SHP77 treated with DMSO at 0.1 percent for 48 hours (cell line): ENCODE measurements around the gene INTS11.
"Not testable (repeated sequence)": the region's sequence is repeated elsewhere in the genome, so short reads cannot be mapped to it uniquely, and the experiment has no call there.

ENCODE experiments used
- DNase-seq: peaks from one replicate; lab custom pipeline; 2025; lab: John Stamatoyannopoulos, UW

The INTS11 gene

DNA sequence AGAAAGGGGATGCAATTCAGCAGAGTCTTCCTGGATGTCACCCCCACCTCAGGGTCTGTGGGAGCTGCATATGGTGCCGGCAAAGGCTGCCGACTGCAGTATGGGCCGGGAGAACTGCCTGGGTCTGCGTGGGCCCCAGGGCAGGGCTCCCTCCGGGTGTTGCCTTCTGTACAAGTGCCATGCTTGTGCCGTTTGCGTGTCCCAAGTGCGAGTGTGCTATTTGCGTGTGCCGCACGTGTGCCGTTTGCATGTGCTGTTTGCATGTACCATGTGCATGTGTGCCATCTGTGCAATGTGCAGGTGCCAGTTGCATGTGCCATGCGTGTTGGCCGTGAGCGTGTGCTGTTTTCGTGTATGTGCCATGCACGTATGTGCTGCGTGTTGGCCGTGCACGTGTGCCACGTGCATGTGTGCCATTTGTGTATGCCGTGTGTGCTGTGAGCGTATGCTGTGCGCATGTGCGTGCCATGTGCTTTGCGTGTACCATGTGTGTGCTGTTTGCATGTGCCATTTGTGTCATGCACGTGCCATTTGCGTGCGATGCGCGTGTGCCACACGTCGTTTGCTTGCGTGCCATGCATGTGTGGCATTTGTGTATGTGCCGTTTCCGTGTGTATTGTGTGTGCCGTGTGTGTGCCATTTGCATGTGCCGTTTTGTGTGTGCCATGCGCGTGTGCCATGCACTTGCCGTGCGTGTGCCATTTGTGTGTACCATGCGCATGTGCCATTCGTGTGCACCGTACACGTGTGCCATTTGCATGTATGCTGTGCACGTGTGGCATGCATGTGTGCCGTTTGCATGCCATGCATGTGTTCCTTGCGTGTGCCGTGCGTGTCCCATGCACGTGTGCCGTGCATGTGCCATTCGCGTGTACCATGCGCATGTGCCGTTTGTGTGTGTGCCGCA, 5.1 kb upstream of the INTS11 start:
- DNase-seq: no peak

DNA sequence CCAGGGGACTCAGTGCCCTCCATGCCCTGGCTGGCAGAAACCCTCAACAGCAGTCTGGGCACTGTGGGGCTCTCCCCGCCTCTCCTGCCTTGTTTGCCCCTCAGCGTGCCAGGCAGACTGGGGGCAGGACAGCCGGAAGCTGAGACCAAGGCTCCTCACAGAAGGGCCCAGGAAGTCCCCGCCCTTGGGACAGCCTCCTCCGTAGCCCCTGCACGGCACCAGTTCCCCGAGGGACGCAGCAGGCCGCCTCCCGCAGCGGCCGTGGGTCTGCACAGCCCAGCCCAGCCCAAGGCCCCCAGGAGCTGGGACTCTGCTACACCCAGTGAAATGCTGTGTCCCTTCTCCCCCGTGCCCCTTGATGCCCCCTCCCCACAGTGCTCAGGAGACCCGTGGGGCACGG, 3.8 kb upstream of the INTS11 start:
- no peak for DNase-seq

DNA sequence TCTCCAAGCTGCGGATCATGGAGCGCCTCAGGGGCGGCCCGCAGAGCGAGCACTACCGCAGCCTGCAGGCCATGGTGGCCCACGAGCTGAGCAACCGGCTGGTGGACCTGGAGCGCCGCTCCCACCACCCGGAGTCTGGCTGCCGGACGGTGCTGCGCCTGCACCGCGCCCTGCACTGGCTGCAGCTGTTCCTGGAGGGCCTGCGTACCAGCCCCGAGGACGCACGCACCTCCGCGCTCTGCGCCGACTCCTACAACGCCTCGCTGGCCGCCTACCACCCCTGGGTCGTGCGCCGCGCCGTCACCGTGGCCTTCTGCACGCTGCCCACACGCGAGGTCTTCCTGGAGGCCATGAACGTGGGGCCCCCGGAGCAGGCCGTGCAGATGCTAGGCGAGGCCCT, 2.8 kb upstream of the INTS11 start:
- DNase-seq: no peak

DNA sequence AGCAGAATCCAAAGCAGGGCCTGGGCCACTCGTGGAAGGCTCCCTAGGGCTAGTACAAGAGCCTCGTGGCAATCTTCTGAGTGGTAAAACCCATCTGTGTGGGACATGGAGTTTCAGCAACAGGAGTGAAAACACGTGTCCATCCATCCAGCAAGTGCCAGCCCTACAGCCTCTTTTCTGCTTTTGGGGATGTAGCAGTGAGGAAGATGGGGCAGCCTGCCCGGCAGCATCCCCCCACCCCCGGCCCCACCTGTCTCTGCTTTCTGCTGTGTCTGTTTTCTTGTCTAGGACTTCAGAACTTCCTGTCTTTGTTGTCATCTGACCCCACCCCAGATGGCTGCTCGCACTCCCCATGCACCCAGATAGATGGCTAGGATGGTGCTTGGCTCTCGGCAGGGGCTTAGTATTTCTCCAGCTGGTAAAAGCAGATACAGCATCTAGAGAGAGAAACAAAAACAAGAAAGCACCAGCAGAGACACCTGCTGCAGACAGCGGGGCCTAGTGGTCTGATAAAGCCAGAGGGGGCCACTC, 1.7 kb upstream of the INTS11 start:
- no peak for DNase-seq

DNA sequence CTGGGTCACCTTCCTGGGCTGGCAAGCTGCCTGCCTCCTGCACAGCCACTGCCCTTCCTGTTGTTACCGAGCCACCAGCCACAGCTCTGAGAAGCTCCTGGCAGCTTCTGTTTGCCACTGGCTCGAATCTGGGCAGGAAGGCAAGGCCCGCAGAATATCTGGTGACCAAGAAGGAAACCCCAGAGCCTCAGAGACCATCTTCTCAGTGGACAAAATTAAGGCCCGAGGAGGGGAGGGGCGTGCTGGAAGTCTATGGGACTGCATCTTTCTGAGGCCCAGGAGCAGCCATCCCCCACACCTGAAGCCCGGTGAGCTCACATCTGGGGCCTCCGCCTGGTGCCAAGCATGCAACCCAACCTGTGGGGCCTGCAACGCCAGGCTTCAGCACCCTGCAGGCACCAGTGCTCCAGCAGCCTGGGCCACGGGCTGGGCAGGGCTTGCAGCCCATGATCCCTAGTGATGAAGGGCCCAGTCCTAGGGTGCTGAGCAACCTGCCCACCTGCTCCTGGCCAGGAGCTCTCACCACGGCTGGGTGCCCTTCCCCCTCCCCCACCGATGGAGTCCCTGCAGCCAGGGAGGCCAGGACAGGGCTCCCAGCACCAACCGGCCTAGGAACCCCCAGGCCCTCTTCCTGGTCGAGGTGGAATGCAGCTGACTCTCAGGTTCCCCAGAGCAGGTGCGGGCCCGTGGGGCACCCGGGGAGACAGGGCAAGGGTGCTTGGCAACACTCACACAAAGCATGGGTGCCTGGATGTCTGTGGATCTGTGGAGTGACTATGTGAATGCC, 1.0 kb upstream of the INTS11 start:
- no peak for DNase-seq

DNA sequence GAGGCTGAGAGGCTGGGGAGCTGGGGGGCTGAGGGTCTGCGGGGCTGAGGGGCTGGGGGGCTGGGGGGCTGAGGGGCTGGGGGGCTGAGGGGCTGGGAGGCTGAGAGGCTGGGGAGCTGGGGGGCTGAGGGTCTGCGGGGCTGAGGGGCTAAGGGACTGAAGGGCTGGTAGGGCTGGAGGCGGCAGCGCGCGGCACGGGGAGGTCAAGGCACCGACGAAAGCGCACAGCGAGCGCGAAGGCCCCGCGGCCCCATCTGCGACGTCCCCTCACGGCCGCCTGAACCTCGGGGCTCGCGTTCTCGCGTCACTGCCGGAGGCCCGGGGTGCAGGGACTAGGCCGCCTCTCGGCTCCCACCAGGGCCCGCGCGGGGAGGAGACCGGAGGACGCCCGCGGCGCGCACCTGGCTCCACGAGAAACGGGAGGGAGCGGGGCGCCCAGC, 356 bp downstream of the INTS11 start:
- no peak for DNase-seq

DNA sequence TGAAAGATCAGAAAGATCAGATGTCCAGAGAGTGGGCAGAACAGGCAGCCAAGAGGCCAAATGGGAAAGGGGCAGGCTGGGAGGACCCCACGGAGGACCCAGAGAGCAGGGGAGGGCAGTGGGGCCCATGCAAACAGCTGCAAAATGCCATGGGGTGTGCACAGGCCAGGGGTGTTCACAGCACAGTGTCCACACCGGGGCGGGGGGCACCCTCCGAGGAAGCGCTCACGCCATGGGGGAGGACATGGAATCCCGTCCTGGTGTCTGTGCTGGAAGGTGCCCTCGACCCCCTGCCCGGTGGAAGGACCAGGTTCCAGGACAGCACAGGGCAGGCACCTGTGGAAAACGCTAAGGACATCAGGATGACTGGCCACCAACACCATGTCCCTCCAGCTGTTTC, 1.5 kb downstream of the INTS11 start:
- no peak for DNase-seq

DNA sequence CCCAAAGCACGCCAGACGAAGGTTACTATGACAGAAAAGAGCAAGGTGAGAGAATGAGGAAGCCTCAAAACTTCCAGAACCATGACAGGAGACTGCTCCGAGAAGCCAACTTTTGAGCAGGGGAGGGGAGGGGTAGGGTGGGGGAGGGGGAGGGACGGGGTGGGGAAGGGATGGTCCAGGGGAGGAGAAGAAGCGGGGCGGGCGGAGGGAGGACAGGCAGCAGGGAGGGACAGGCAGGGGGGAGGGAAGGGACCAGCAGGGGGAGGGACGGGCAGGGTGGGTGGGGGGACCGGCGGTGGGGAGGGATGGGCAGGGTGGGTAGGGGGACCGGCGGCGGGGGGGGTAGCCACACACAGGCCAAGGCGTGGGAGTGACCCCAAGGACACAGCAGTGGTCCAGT, 2.0 kb downstream of the INTS11 start:
- no peak for DNase-seq

DNA sequence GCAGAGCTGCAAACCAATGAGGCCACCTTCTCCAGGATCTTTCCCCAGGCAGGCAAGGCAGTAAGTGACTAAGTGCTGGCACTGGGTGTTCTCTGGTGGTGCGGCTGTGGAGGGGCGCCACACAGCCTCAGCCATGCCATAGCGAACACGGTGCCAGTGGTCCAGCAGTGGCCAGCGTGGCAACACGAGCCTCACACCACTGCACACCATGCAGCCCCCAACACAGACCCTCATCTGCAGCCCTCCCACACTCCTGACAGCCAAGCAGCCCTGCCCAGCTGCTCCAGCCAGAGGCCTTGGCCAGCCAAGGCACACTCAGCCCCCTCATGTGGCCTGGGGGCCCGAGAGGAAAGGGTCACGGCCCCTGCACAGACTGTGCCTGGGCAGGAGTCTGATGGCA, 3.0 kb downstream of the INTS11 start:
- DNase-seq: no peak

DNA sequence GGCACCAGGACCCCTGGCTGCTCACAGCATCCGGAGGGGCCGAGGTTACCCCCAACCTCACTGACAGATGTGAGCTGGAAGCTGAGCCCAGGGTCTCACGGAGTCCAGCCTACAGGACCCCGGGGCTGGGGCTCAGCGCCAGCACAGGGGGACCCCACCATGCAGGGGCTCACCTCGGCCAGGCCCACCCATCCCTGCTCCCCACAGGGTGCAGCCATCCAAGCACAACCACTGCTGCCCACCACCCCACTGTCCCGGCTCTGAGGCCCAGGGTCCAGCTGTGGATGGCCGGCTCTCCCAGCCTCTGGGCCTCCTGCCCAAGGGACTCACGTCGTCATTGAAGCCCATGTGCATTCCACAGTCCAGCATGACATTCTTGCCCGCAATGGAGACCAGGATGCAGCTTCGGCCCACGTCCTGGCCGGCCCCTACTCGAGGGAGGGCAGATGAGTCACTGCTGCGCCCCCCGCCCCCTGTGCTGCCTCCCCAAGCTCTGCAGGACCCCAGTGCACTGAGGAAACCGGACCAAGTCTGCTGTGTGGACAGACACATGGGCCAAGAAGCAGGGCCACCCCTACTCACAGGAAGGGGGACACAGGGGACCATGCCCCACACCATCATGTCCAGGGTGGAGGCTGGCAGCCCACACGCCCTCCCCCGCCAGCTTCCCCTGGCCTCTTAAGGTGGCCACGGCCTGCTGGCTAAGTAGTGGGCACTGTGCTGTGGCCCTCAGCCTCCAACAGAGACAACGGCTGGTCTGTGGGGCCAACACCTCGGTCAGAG, 3.6 kb downstream of the INTS11 start:
- DNase-seq: no peak

DNA sequence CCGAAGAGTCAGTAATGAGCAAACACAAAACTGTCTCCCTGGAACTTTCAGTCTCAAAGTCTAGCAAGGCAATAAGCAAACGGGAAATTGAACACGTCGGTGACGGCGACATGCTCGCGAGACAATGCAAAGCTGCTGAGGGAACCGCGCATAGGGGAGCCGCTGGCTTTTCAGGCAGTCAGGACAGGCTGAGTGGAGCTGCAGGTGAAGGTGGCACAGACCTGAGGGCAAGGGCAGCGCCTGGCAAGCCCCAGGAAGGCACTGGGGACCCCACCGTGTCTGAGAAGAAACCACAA, 4.9 kb downstream of the INTS11 start:
- DNase-seq: no peak

DNA sequence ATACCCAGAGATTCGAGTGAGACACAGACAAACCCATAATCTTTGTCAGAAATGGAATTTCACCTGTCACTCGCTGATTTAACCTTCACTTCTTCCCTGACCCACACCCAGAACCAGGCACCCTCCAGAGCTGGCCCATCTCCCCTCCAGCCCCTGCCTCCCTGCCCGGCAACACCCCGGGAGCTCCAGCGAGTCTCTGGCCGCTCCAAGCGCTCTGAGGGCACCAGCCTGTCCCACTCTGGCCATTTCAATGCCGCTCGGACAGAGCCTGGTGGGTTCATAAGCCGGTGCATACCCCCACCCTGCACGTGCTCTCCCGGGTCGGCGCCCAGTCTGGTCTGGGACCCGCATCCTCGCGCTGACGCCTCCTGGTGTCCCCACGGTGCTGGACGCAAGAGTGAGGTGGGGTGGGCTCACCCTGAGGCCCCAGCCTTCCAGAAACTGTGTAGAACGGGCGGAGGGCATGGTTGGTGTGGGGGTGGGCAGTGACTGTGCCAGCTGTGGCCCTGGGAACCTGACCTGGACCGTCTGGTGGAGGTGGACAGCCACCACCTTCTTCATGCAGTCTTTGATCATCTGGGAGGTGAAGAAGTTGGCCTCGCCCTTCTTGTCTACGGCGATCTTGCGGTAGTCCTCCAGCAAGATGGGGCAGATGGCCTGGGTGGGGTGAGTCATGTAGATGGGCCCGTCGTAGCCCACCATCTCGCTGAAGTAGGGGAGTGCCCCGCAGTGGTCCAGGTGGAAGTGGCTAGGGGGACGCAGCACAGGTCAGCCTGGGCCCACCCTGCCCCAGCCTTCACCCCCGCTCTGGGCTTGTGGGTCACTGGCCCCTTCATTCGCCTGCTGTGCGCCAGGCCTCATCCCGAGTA, 5.4 kb downstream of the INTS11 start:
- DNase-seq: no peak

DNA sequence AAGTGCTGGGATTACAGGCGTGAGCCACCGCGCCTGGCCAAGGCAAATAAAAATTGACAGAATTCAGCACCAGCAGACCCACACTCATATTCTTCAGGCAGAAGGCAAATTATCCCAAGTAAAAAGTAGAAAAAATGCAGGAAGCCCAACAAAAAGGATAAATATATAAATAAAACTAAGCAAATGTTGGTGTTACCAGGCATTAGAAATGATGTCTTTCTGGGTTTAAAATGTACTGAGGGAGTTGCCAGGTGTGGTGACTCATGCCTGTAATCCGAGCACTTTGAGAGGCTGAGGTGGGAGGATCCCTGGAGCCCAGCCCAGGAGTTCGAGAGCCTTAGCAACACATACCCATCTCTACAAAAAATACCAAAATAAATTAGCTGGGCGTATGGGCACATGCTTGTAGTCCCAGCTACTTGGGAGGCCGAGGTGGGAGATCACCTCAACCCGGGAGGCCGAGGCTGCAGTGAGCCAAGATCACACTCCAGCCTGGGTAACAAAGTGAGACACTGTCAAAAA, 6.3 kb downstream of the INTS11 start:
- peak; percentile 44 for DNase-seq

DNA sequence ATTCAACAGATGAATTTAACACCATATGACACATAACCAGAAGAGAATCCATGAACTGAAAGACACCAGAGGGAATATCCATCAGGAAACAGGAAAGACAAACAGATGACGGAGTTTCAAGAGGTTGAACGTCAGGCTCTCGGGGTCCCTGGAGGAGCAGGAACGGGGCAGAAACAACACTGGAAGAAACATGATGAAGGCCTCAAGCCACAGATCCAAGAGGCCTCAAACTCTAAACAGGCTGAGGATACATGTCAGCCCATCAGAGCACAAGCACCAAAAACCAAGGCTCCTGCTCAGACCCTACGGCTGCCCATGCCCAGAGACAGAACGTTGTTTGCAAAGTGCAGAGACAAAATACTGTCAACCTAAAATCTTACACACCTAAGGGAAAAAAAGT, 7.0 kb downstream of the INTS11 start:
- DNase-seq: no peak

DNA sequence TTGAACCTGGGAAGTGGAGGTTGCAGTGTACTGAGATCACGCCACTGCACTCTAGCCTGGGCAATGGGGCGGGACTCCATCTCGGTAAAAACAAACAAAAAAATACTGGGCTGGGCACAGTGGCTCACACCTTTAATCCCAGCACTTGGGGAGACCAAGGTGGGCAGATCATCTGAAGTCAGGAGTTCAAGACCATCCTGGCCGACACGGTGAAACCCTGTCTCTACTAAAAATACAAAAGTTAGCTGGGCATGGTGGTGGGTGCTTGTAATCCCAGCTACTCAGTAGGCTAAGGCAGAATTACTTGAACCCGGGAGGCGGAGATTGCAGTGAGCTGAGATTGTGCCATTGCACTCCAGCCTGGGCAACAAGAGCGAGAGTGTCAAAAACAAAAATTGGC, 8.3 kb downstream of the INTS11 start:
- not testable (repeated sequence) for DNase-seq

DNA sequence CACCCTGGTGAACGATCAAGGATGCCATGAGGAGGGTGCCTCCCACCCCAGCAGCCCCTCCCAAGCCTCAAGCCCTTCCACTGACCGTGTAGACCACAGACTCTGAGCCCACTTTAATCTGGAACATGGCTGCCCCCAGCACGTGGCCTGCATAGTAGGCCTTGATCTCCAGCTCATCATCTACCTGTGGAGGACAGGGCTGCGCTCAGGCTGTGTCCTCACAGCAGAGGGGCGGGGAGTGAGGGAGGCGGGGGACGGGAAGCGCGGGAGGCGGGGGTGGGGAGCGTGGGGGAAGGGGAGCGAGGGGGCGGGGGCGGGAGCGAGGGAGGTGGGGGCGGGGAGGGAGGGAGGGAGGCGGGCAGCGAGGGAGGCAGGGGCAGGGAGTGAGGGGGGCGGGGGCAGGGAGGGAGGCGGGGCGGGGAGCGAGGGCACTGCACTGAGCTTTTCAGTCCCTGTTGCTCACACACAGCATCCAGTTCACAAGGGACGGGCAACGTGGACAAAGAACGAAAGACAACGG, 9.0 kb downstream of the INTS11 start:
- DNase-seq: no peak

DNA sequence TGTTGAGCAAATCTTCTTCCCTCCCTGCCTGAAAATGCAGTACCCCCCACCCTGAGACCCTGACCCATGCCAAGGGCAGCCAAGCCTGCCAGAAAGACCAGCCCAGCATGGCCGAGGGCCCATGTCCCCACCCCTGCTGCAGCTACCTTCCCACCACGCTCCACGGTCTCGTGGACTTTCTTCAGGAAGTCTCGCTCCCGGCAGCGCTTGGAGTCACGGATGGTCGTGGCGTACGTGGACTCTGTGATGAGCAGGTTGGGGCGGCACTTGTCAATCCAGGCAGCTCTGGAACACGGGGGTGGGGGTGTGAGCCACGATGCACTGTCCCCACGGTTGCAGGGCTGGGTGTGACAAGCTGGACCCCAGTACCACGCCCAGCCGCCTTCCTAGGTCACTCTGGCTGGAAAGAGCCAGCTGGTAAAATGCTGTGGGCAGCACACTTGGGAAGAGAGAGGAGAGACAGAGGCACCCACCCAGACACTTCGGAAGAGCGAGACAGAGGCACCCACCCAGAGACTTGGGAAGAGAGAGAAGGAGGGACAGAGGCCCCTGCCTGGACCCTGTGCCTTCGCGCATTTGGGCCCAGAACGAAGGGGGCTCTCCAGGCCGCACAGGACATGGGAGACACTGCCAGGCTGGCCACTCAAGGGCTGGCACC, 9.7 kb downstream of the INTS11 start:
- no peak for DNase-seq

DNA sequence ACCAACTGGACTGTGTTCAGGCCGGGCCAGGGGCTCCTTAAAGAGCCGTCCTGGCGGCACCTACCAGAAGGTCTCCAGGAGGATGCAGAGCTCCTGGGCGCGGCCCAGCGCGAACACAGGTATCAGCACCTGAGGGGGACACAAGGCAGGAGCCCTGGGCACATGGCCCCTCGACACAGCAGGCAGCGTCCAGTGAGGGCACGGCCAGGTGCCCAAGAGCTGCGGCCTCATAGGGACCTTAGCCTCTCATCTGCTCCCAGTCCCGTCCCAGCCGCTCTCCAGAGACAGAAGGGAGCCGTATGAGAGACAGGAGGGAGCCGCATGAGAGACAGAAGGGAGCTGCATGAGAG, 10.2 kb downstream of the INTS11 start:
- no peak for DNase-seq

DNA sequence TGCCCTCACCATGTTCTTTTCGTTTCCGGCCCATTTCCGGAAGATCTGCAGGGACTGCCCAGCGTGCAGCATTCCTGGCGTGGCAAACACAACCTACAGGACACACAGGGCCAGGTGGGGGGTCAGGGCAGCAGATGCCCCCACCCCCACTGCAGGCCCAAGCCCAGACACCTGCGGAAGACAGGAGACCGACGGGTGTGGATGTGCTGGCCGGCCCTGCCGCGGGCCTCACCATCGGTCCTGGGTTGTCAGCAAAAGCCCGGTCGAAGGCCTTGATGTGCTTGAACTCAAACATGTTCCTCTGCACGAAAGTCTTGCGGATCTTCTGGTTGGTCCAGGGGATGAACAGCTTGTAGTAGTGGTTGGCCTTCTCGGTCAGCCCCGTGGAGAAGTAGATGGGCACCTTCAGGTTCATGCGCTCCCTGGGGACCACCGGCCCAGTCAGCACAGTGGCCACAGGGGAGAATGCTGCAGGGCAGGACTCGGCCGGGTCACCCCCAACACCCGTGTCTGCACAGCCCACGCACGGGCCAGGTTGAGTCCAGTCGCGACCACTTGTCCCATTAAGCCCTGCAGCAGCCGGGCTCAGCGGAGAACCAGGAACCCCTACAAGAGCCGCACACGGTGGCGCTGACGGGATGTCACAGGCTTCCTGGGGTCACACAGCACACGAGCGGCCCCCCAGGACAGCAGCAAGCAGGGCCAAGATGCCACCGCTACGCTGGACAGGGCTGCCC, 10.8 kb downstream of the INTS11 start:
- no peak for DNase-seq
